ENCODE results near the gene ZSWIM5. TPM values are rescaled to one million over a fixed set of nuclear protein-coding genes. Genes with fewer than 3 reads are reported as not detected.

The ZSWIM5 gene
- total and polyA plus RNA-seq, 4 donors = 7.9 to 14.8 (median 12.2) TPM

- H3K27ac ChIP-seq (ENCODE audit: low read depth, low read length) = peak within 1 kb of the TSS; percentile 79
- peaks cover 47% of the 10 kb centered on the region for H3K4me1 ChIP-seq (ENCODE audit: control insufficient read depth, insufficient read depth, low read length)
- WGBS (ENCODE audit: insufficient coverage) = 0% methylated on average over 19 of the region's 21 CpGs
- peak within 1 kb of the TSS; percentile 61 for H3K4me3 ChIP-seq (ENCODE audit: low read depth, low read length)
- peak; percentile 88 to 98 (median 93) for DNase-seq (ENCODE audit: low read depth in 4 of 6, low spot score in 6 of 6)
- no peaks in the 10 kb centered on the region for H3K9me3 ChIP-seq (ENCODE audit: control insufficient read depth, insufficient read depth, low read length)
- peaks cover 31% of the 10 kb centered on the region for H3K36me3 ChIP-seq (ENCODE audit: control insufficient read depth, insufficient read depth, low read length)
- no peaks in the 10 kb centered on the region for H3K27me3 ChIP-seq (ENCODE audit: control insufficient read depth, insufficient read depth, low read length)
These were observed 194.4 kb downstream of the ZSWIM5 start, which contains the start of gene UROD for GRCh38 chr1:45011837-45012638. Gene UROD, plus strand, starts transcription at chr1:45012254. Its CDS starts 12 bp downstream, at chr1:45012266.

- H3K27ac ChIP-seq (ENCODE audit: low read depth, low read length) = peak within 1 kb of the TSS; percentile 79
- H3K4me1 ChIP-seq (ENCODE audit: control insufficient read depth, insufficient read depth, low read length) = peaks cover 47% of the 10 kb centered on the region
- no peaks in the 10 kb centered on the region for H3K27me3 ChIP-seq (ENCODE audit: control insufficient read depth, insufficient read depth, low read length)
- WGBS (ENCODE audit: insufficient coverage) = under 1% methylated on average over 60 of the region's 62 CpGs
- peak within 1 kb of the TSS; percentile 61 for H3K4me3 ChIP-seq (ENCODE audit: low read depth, low read length)
- peaks cover 40% of the 10 kb centered on the region for H3K36me3 ChIP-seq (ENCODE audit: control insufficient read depth, insufficient read depth, low read length)
- peak in 4 of 6 donors; percentile 69 to 94 (median 82) for DNase-seq (ENCODE audit: low read depth in 4 of 6, low spot score in 6 of 6)
- no peaks in the 10 kb centered on the region for H3K9me3 ChIP-seq (ENCODE audit: control insufficient read depth, insufficient read depth, low read length)
These were observed 195.3 kb downstream of the ZSWIM5 start, which contains the start of gene HECTD3 for GRCh38 chr1:45010855-45011811. Gene HECTD3, minus strand, starts transcription at chr1:45011324. Its CDS starts 67 bp downstream, at chr1:45011257.

- no peak overlapping the region for H3K27ac ChIP-seq (ENCODE audit: low read depth, low read length)
- no peaks in the 10 kb centered on the region for H3K27me3 ChIP-seq (ENCODE audit: control insufficient read depth, insufficient read depth, low read length)
- H3K9me3 ChIP-seq (ENCODE audit: control insufficient read depth, insufficient read depth, low read length) = no peaks in the 10 kb centered on the region
- H3K4me3 ChIP-seq (ENCODE audit: low read depth, low read length) = peak overlapping the region; percentile 61
- peak in 2 of 6 donors; percentile 27 to 31 for DNase-seq (ENCODE audit: low read depth in 4 of 6, low spot score in 6 of 6)
- 13% methylated on average over 36 of the region's 41 CpGs for WGBS (ENCODE audit: insufficient coverage)
- H3K36me3 ChIP-seq (ENCODE audit: control insufficient read depth, insufficient read depth, low read length) = peaks cover 50% of the 10 kb centered on the region
- peaks cover 47% of the 10 kb centered on the region for H3K4me1 ChIP-seq (ENCODE audit: control insufficient read depth, insufficient read depth, low read length)
These were observed 196.2 kb downstream of the ZSWIM5 start for GRCh38 chr1:45009956-45010854.

GRCh38 chr1:45009296-45009865 is 197.0 kb downstream of the ZSWIM5 start:
- Histone ChIP-seq H3K27ac (ENCODE audit: low read depth, low read length) (no peak overlapping the region), H3K36me3 (ENCODE audit: control insufficient read depth, insufficient read depth, low read length) (peaks cover 58% of the 10 kb centered on the region), H3K9me3 (ENCODE audit: control insufficient read depth, insufficient read depth, low read length) (no peaks in the 10 kb centered on the region), H3K4me3 (ENCODE audit: low read depth, low read length) (no peak overlapping the region), H3K4me1 (ENCODE audit: control insufficient read depth, insufficient read depth, low read length) (peaks cover 41% of the 10 kb centered on the region), H3K27me3 (ENCODE audit: control insufficient read depth, insufficient read depth, low read length) (no peaks in the 10 kb centered on the region)
- DNase-seq (ENCODE audit: low read depth in 4 of 6, low spot score in 6 of 6) = no peak
- 92% methylated on average over 10 of the region's 11 CpGs for WGBS (ENCODE audit: insufficient coverage)

- Histone ChIP-seq H3K27me3 (ENCODE audit: control insufficient read depth, insufficient read depth, low read length) (no peaks in the 10 kb centered on the region), H3K36me3 (ENCODE audit: control insufficient read depth, insufficient read depth, low read length) (peaks cover 63% of the 10 kb centered on the region), H3K9me3 (ENCODE audit: control insufficient read depth, insufficient read depth, low read length) (no peaks in the 10 kb centered on the region), H3K27ac (ENCODE audit: low read depth, low read length) (no peak overlapping the region), H3K4me1 (ENCODE audit: control insufficient read depth, insufficient read depth, low read length) (peaks cover 33% of the 10 kb centered on the region), H3K4me3 (ENCODE audit: low read depth, low read length) (no peak overlapping the region)
- 88% methylated on average over 12 of the region's 12 CpGs for WGBS (ENCODE audit: insufficient coverage)
- DNase-seq (ENCODE audit: low read depth in 4 of 6, low spot score in 6 of 6) = no peak
These were observed 197.9 kb downstream of the ZSWIM5 start for GRCh38 chr1:45008516-45008915.

- no peaks in the 10 kb centered on the region for H3K9me3 ChIP-seq (ENCODE audit: control insufficient read depth, insufficient read depth, low read length)
- peaks cover 31% of the 10 kb centered on the region for H3K4me1 ChIP-seq (ENCODE audit: control insufficient read depth, insufficient read depth, low read length)
- H3K4me3 ChIP-seq (ENCODE audit: low read depth, low read length) = no peak overlapping the region
- no peaks in the 10 kb centered on the region for H3K27me3 ChIP-seq (ENCODE audit: control insufficient read depth, insufficient read depth, low read length)
- DNase-seq (ENCODE audit: low read depth in 4 of 6, low spot score in 6 of 6) = no peak
- no peak overlapping the region for H3K27ac ChIP-seq (ENCODE audit: low read depth, low read length)
- 100% methylated on average over 2 of the region's 3 CpGs for WGBS (ENCODE audit: insufficient coverage)
- peaks cover 67% of the 10 kb centered on the region for H3K36me3 ChIP-seq (ENCODE audit: control insufficient read depth, insufficient read depth, low read length)
These were observed 198.3 kb downstream of the ZSWIM5 start for GRCh38 chr1:45008076-45008475.

- Histone ChIP-seq H3K27ac (ENCODE audit: low read depth, low read length) (no peak overlapping the region), H3K4me3 (ENCODE audit: low read depth, low read length) (no peak overlapping the region), H3K36me3 (ENCODE audit: control insufficient read depth, insufficient read depth, low read length) (peaks cover 74% of the 10 kb centered on the region), H3K27me3 (ENCODE audit: control insufficient read depth, insufficient read depth, low read length) (no peaks in the 10 kb centered on the region), H3K4me1 (ENCODE audit: control insufficient read depth, insufficient read depth, low read length) (peaks cover 23% of the 10 kb centered on the region), H3K9me3 (ENCODE audit: control insufficient read depth, insufficient read depth, low read length) (no peaks in the 10 kb centered on the region)
- no peak for DNase-seq (ENCODE audit: low read depth in 4 of 6, low spot score in 6 of 6)
- 93% methylated on average over 10 of the region's 11 CpGs for WGBS (ENCODE audit: insufficient coverage)
These were observed 199.1 kb downstream of the ZSWIM5 start for GRCh38 chr1:45007311-45007710.

GRCh38 chr1:45005761-45006160 is 200.6 kb downstream of the ZSWIM5 start:
- peaks cover 14% of the 10 kb centered on the region for H3K4me1 ChIP-seq (ENCODE audit: control insufficient read depth, insufficient read depth, low read length)
- H3K36me3 ChIP-seq (ENCODE audit: control insufficient read depth, insufficient read depth, low read length) = peaks cover 84% of the 10 kb centered on the region
- H3K27ac ChIP-seq (ENCODE audit: low read depth, low read length) = no peak overlapping the region
- H3K27me3 ChIP-seq (ENCODE audit: control insufficient read depth, insufficient read depth, low read length) = no peaks in the 10 kb centered on the region
- 93% methylated on average over 6 of the region's 6 CpGs for WGBS (ENCODE audit: insufficient coverage)
- H3K4me3 ChIP-seq (ENCODE audit: low read depth, low read length) = no peak overlapping the region
- H3K9me3 ChIP-seq (ENCODE audit: control insufficient read depth, insufficient read depth, low read length) = no peaks in the 10 kb centered on the region
- DNase-seq (ENCODE audit: low read depth in 4 of 6, low spot score in 6 of 6) = no peak

Measured in spinal cord (tissue), 10 donors.